Inflammatory macrophage treated with lipopolysaccharide for 4 hours (primary cell): ENCODE measurements around the gene FCRLA.

Source experiments
- DNase-seq: peaks from one replicate; pipeline ENCODE4 v3.0.0-alpha.2; 2020

The FCRLA gene

DNA sequence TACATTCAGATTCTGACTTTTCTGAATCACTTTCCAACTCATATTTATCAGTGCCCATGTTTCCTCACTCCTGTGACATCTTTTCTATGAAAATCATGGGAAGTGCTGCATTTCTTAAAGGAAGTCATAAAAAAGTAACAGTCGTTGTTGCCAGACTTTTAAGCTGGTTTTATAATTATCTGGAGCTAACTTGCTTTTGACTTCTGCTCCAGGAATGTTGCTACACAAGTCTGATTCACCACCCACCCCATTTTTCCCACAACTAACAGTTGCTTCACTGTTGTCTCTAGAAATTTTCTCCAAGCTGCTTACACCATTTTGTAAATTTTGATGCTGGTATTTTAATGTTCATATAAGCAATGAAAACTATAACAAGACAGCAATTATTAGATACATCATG, 26.5 kb downstream of the FCRLA start:
- peak; percentile 93 for DNase-seq

DNA sequence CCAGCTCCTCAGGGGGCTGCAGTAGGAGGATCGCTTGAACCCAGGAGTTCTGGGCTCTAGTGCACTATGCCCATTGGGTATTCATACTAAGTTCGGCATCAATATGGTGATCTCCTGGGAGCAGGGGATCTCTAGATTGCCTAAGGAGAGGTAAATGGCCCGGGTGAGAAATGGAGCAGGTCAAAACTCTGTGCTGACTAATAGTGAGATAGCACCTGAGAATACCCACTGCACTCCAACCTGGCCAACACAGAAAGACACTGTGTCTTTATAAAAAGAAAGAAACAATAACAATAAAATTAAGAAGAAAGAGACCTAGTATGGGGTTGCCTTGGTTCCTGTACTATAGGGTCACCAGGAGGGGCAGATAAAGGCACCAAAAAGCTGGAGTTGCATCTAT, 28.8 kb downstream of the FCRLA start:
- DNase-seq = no peak

DNA sequence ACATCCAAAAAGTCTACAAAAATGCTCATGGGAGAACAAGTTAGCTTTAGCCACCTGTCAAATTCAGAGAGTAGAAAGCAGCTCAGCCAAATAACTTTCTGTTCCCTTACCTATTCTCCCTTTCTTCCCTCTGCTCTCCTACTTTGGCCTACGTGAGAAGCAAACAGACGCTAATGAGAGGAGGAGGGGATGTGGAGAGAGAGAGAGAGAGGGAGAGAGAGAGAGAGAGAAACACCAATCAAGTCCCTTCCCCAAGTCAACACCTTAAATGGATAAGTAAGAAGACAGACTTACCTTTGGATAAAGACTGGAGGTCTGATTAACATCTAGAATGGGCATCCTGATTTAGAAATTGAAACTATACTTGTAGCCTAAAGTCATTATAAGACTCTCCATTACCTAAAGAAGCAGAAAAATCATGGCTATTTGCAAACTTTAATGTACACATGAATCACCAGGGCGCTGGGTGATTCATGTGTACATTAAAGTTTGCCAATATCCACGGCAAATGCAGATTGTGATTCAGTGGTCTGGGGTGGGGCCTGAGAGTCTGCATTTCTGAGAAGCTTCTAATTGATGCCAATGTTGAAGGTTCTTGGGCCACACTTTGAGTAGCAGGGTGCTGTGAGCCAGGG, 29.4 kb downstream of the FCRLA start:
- DNase-seq = peak; percentile 79

DNA sequence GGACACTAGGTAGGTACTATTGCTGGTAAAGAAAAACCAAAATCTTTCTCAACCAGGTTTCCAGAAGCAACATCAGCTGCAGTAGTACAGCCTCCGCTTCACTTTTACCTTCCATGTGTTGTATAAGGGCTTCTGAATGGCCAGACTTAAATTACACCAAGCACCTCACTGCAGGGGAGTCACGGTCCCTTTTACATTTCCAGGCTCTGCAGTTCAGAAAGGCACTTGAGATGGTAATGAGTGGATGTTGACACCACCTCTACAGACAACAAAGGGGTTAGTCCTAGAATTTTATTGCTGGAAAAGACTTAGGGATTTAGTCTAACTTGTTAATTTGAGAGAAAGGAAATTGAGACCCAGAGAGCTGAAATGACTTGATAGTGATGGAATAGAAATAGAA, 30.6 kb downstream of the FCRLA start:
- no peak for DNase-seq

DNA sequence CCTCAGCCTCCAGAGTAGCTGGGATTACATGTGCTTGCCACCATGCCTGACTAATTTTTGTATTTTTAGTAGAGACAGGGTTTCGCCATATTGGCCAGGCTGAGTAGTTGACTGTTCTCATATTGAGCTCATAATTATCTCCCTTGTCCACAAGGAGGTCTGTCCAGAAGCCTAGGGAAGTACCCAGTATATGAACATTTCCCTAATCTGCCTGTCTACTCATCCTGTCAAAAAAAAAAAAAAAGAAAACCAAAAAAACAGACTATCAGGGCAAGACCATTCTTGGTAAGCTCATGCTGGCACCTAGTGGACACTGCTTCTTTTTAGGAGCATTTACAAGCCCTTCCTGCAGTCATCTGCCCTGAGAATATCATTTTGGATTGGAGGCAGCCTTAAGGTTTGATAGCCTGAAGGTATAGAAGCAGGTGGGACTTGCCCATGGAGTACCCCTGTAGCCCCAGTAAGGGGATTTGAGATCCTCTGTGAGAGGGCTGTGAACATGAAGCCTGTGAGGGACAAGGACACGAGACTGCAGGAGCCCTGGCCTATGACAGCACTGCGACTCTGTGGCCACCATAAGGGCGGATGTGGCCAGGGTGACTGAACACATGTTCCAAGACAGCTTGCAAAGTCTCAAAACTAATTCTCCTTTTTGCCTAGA, 31.7 kb downstream of the FCRLA start:
- peak; percentile 96 for DNase-seq

DNA sequence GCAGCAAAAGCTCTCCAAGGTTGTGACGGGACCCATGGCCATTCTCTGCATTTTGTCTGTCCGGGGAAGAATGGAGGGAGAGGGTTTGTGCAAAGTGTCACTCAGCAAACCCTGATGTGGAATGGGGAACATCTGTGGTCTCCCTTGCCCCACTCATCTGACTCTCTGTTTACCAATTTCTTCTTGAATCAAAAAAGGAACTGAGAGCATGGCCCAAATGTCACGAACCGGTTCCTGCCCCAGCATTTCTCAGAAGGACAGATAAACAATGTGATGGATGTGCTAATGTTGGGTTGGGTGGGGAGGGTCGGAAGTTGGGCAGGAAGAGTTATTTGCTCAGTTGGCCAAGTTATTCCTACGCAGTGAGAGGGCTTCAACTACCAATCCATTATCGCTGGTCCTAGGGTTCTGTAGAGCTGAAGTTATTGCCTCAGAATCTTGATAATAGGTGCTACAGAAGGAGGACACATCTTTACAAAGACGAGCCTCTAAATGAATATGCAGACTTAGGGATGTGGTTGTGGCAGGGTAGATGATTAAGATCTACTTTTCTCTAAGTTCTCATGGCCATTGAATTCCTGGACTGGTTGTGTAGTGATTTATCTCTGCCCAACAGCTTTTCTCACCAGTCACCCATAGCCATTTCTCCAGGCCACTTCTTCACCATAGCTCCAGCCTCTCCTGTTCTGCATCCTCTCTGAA, 33.0 kb downstream of the FCRLA start:
- peak; percentile 90 for DNase-seq

DNA sequence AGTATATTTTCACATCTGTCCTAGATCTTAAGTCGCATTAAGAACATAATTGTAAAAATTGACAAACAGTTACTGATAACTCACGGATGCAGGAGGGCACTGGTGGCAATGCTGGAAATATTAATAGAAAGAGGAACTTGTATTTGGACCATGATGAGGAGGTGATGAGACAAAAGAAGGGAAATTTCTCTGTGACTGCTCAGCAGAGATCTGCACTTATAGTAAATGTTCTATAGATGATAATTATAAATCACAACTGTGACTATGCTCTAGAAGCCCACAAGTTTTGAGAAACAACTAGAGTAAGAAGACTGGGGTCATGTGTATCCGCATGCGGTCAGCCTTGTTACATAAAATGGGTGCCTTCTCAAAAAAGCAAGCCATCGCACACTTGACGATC, 33.9 kb downstream of the FCRLA start:
- DNase-seq = peak; percentile 64

DNA sequence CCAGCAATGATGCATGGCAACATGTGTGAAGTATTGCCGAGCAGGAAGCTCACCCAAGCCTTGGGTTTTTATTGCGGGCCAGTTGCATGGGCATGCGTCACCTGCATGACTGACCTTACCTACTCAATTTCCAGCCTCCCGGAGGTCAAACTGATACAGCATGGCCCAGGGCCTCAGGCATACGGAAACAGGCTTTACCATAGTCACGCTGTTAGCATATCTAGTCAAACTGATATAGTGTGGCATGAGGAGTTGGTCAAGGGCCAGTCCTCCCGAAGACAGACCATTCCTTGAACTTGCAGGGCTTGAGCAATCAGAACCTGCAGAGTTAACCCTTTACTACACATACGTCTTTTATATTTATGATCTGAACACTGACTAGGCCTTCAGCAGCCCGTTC, 36.2 kb downstream of the FCRLA start:
- no peak for DNase-seq

DNA sequence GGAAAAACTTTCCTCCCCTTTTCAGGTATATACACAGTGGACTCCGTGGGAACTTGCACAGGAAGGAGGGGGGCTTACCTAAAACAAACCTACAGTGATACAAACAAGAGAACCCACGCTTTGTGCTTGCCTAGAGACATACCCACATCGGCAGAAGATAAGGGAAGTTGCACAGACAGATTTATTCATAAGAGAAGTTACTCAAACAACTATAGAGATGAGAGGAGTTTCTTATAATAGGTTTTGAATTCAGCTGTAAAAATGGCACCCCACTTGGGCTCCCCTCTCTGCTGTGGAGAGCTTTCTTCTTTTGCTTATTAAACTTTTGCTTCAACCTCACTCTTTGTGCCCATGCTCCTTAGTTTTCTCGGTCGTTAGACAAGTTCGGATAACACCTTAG, 40.8 kb downstream of the FCRLA start:
- DNase-seq = peak; percentile 73

DNA sequence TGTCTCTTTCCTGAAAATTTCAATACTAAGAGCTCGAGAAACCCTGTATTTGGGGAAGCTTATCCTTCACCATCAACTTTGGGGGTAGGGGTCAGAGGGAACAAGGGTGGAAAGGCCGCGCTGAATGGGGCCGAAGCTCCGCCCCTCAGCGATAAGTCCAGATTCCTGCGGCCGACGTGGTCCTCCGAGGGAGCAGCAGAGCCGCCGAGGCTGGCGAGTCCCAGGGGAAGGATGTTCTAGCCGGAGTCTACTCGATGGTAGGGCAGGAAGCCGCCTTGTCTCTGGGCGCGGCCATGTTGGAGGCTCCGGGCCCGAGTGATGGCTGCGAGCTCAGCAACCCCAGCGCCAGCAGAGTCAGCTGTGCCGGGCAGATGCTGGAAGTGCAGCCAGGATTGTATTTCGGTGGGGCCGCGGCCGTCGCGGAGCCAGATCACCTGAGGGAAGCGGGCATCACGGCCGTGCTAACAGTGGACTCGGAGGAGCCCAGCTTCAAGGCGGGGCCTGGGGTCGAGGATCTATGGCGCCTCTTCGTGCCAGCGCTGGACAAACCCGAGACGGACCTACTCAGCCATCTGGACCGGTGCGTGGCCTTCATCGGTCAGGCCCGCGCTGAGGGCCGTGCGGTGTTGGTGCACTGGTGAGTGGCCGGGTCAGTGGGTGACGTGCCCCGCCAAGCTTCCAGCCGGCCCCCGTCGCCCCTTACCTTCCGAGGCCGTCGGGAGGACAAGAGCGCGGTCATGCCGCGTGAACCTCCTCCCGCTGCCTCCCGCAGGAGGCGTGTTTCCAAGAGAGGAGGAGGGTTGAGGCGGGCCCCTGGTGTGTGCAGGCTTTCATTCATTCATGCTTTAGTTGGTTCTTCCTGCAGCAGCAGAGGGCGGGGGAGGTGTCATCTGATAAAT, 42.7 kb downstream of the FCRLA start, which contains the start of gene DUSP12:
DUSP12 (plus strand) TSS at position 278 of the 899 bp plus-strand sequence; CDS start at position 294, 16 bp downstream.
- DNase-seq = peak; percentile 96

DNA sequence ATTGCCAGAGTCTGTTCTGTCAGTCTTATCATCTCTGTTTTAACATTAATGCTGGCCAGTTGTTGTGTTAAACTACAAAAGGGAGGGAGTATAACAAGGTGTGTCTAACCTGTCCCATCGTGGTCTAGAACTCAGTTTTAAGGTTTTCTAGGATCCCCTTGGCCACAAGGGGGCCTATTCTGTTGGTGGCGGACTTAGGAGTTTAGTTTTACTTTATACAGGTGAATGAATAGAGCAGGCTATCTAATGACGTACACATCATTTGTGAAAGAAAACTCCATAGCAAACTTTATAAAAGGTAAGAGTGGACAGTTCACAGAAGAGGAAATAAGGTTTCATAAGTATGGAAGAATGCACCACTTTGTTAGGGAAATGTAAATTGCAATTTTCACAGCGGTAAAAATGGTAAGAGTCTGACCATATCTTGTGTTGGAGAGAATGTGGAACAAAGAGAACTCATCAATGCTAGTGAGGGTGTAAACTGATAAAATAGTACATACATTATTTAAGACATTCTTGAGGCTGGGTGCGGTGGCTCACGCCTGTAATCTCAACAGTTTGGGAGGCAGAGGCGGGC, 56.6 kb downstream of the FCRLA start:
- peak; percentile 24 for DNase-seq
